ENCODE measurements around the gene RPS6KA1.

DNA sequence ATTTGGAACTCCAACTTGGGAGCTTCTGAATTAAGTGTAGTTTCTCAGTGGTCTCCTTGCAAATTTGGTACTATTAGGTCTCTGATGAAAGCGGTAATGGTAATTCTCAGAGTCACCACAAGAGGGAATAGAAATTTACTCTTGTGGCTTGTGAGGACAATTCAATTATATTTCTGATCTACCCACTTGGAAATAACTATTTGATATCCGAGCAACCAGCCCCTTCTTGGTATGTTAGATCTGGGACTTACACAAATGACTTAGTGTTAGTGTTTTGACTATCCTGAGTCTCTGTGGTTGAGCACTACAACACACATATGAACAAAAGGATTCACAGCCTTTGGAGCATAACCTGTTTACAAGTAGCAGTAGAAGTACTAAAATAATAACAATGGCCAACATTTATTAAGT is 68.1 kb downstream of the RPS6KA1 start:
- peak; percentile 64 for TF ChIP-seq CTCF (IDR thresholded peaks at IDR 0.05; ENCODE audit: low read depth, low read length, poor library complexity, severe bottlenecking)
- no peak for TF ChIP-seq EZH2phosphoT487 (IDR thresholded peaks at IDR 0.05; ENCODE audit: borderline replicate concordance, low read length)

All from DOHH2 (cell line).